Measurements from ENCODE around the gene GRK5.

The GRK5 gene

GRCh38 chr10:119360181-119360921 lies 153.0 kb downstream of the GRK5 start:
- DNase-seq (ENCODE audit: low read depth in 2 of 2), result no peak

DNA sequence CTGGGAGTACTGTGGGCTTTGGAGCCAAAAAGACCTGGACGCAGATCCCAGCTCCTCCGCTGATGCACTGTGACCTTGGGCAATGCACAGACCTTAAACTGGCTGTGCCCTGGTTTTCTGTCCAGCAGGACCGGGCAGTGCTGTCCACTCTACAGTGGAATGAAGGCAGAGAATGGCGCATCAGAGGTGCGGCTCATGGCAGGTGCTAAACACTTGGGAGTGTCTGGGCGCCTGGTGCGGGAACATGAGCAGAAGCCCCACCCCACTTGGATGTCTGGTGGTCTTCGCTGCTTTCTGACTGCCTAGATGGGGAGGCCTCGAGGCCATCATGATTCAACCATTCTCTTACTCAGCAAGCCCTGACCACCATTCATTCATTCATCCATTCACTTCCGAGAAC lies 153.7 kb downstream of the GRK5 start:
- no peak for DNase-seq (ENCODE audit: low read depth in 2 of 2)

- no peak for DNase-seq (ENCODE audit: low read depth in 2 of 2)
These were observed 154.8 kb downstream of the GRK5 start for GRCh38 chr10:119362122-119362521.

DNA sequence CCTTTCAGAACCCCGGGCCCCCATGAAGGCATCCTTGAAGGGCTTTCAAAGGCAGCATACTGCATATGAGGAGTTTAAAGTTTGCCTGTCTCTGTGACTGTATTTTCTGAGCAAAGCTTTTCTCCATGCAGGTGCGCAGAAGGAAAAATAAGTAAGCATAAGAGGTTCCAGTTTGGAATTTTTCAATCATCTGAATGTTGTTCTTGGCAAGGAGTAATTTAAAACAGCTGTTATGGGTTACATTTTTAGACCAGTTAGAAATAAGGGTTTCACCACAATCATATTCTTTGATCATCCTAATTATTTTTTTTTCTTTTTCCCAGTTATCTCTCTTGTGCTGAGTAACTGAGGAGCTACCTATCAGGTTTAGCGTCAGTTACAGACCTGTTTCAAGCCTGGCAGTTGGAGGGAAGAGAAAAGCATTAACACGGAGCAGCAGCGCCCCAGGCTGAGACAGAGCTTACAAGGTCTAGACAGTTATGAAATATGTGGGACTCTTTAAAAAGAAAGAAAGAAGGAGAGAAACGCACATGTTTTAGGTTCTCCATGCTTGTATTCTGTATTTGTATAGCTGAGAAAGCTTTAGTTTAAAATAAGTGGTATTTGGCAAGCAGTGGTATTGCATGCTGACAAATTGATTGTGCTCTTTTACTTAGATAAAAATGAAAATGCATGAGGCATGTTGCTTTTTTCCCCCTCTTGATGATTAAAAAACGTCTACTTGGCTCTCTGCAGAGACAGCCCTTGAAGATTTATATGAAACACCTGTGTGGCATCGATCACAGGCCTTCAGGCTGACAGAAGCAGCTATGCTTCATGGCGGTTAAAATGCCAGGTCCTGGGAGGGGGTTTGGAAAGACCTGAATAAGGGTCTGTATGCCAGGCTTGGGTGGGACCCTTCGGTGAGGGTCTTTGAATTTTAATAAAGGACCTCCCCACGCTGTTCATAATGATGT lies 157.6 kb downstream of the GRK5 start:
- DNase-seq (ENCODE audit: low read depth in 2 of 2), result no peak

GRCh38 chr10:119365773-119366599 lies 158.6 kb downstream of the GRK5 start:
- DNase-seq (ENCODE audit: low read depth in 2 of 2), result no peak

GRCh38 chr10:119367841-119368549 lies 160.6 kb downstream of the GRK5 start:
- no peak for DNase-seq (ENCODE audit: low read depth in 2 of 2)

DNA sequence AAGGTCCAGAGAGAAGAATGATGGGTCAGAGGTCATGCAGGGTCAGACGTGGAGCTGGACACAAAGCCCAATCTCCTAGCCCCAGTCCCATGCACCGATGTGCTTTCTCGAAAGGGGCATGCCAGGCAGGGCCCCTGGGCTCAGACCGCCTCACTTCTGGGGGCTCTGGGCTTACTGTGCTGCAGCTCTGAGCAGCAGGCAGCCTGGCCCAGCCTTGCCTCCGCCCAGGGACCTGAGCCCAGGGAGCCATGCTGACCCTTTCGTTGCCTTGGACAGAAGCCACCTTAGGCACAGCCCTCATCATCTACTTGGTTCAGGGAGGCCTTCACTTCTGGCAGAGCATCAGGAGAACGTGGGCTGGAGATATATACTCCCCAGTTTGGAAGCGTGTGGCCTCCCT lies 161.2 kb downstream of the GRK5 start:
- no peak for DNase-seq (ENCODE audit: low read depth in 2 of 2)

- DNase-seq (ENCODE audit: low read depth in 2 of 2), result no peak
These were observed 161.9 kb downstream of the GRK5 start for GRCh38 chr10:119368991-119369869.

GRCh38 chr10:119370111-119370741 lies 162.9 kb downstream of the GRK5 start:
- no peak for DNase-seq (ENCODE audit: low read depth in 2 of 2)

GRCh38 chr10:119370972-119371703 lies 163.8 kb downstream of the GRK5 start:
- DNase-seq (ENCODE audit: low read depth in 2 of 2), result no peak

DNA sequence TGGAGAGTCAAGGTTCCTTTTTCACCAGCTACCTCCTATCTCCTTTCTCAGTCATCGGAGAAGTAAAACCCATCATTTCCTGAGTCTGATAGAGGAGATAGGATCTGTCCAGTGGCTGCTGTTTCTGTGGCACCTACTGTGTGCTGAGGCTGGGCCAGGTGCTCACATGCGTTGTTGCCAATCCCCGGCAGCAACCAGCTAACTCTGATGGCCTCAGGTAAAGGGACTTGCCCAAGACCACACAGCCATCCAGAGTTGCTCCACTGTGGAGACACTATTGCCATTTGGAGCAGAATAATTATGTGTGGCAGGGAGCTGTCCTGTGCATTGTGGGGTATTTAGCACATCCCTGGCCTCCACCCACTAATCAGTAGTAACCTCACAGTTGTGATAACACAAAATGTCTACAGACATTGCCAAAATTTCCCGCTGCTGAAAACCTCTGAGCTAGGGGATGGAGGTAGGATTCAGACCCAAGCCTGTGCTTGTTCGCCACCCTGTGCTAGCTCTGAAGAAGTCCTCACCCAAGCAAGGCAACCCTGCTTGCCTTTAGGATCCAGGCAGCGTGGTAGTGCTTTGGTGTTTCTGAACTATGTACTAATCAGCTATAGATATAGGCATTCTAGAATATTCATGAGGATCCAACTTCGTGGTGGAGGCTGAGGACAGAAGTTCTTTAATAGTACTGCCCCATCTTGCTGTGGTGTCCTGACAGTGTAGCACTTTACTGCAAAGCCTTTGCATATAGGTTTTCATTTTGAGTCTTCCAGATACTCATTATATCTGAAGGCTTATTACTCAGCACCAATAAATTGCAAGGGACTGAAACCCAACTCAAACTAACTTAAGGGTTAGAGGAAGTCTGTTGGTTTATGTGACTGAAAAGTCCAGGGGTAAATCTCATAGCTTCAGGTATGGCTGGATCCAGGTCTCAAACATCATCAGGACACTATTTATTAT lies 164.6 kb downstream of the GRK5 start:
- no peak for DNase-seq (ENCODE audit: low read depth in 2 of 2)

DNA sequence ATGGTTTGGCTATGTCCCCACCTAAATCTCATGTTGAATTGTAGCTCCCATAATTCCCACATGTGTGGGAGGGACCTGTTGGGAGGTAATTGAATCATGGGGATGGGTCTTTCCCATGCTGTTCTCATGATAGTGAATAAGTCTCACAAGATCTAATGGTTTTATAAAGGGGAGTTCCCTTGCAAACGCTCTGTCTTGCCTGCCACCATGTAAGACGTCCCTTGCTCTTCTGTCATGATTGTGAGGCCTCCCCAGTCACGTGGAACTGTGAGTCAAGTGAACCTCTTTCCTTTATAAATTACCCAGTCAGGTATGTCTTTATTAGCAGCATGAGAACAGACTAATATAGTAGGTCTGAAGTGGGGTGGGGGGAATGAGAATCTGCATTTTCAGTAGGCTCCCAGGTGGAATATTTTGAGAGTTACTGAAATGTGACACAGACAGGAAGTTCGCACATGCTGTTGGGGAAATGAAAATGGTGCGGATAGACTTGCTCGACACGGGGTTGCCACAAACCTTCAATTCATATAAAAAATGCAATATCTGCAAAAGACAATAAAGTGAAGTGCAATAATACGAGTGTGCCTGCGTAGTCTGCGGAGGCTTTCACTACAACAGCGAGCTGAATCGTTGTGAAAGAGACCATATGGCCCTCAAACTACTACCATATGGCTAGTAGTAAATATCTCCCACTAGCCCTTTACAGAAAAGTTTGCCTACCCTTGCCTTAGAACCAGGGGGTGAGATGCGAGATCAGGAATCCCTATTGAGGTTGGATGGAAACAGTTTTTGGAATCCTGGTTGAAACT lies 166.1 kb downstream of the GRK5 start:
- no peak for DNase-seq (ENCODE audit: low read depth in 2 of 2)

GRCh38 chr10:119374236-119374635 lies 166.9 kb downstream of the GRK5 start:
- no peak for DNase-seq (ENCODE audit: low read depth in 2 of 2)

DNA sequence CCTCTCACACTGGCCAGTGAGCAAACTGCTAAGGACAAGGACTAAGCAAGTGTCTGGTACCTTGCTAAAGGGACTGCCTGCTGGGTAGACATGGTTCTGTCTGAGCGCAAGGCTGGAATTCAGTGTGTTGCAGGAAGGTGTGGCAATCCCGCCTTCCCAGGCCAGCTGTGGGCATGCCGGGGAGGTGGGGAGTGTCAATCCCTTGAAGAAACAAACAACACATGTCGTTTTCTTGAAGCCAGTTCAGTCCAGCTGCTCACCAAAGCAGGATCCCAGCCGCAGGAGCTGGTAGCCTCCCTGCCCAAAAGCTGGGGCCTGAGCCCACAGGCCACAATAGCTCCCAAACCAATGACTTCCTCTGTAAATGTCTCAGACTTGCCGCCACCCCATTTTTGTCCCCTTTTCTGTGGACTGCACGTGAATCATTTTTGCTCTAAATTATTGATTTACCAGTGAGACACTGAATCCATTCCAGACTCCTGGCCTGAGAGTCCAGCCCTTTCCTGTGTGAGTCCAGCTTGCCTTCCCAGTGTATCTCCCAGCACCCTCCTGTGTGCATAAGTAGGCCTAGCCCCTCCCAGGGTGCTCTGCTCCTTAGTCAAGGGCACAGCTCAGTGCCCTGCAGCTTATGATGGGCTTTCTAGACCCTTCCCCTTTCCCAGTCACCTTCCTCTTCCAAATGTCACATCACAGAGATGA lies 168.4 kb downstream of the GRK5 start:
- no peak for DNase-seq (ENCODE audit: low read depth in 2 of 2)

- no peak for DNase-seq (ENCODE audit: low read depth in 2 of 2)
These were observed 170.1 kb downstream of the GRK5 start for GRCh38 chr10:119377451-119377957.
